Stimulated activated CD4-positive, alpha-beta T cell treated with anti-CD3 and anti-CD28 coated beads, Interleukin-4, amount 100 ng/mL, for 24 hours (primary cell): Measurements from ENCODE around the gene CACHD1.
A peak's percentile ranks its signal among the peaks of the same experiment; 100 is the strongest.

Experiments
- DNase-seq: peaks from one replicate; pipeline ENCODE4 v3.0.0-alpha.2; 2020

CACHD1 gene

DNA sequence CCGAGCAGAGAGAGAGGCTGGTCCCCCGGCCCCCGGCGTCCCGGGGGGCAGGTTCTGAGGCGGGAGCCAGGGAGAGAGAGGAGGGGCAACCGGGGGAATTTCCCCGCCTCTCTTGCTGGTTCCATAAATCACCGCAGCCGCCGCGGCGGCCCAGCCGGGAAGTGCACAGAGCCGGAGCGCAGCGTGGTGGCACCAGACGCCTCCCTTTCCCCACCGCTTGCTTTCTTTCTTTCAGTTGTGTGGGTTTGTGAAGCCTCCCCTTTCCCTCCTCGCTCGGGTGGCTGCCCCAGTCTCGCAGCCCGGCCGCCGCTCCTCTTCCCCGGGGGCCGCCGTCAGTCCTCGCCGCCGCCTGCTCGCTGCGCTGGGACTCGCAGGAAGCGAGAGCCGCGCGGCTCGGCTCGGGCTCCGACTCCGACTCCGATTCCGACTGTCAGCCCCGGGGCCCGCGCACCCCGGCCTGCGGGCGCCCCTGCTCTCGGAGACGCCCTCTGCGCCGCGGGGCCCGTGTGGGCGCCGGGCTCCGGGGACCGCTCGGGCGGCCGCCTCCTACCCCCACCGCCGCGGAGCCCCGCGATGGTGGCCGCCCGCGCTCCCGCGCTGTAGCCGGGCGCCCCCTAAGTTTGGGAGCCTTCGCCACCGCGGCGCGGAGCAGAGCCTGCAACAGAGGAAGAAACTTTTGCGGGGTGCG is at the start of gene CACHD1:
Gene CACHD1 (plus strand): TSS at position 153 of the 688 bp plus-strand sequence. CDS start 616 bp downstream, outside the sequence.
- DNase-seq, result peak; percentile 67

GRCh38 chr1:64421377-64421776 is 48.6 kb upstream of the CACHD1 start:
- DNase-seq, result no peak

DNA sequence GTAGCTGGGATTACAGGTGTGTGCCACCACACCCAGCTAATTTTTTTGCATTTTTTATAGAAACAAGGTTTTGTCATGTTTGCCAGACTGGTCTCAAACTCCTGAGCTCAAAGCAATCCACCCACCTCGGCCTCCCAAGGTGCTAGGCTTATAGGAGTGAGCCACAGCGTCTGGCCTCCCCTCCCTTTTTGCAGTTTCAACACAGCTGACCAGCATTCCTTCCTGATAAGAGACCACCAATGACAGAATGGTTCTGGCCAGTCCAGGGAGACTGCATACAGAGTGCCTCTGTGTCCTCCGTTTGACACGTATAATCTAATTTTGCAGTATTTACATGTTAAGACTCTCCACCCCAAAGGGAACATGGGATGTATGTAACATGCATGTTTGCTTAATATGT is 46.4 kb upstream of the CACHD1 start:
- no peak for DNase-seq

DNA sequence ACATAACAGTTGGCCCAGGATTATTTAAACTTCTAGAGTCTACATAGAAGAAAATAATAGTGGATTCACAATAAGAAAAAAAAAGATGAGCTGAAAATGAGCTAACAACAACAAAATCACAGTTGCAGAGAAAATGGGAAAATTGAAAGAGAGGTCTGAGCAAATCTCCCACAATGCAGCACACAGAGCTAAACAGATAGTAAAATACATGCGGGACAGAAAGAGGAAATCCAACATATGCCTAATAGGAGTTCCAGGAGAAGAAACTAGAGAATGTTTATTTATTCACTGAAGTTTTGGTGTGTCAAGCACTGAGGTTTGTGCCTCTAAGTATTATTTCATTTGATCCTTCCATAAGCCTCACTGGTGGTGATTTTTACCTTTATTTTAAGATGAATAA is 45.5 kb upstream of the CACHD1 start:
- DNase-seq, result no peak

GRCh38 chr1:64425521-64425920 is 44.4 kb upstream of the CACHD1 start:
- no peak for DNase-seq

GRCh38 chr1:64426681-64427080 is 43.2 kb upstream of the CACHD1 start:
- DNase-seq, result no peak

DNA sequence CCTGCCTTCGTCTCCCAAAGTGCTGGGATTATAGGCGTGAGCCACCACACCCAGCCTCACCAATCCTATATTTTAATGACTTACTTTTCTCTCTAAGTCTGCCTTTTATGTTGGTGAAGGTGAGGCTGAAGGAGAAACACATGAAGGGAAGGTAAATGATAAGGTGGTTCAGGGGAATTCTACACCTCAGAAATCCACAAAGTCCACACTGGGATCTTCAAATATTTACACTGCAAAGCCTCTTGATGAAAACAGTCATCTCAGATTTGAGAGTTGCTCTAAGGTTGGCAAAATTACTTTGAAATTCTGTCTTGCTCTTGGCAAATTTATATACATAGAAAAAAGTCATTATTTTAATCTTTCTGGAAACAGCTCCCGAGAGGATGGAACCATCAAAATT is 42.0 kb upstream of the CACHD1 start:
- DNase-seq, result no peak

GRCh38 chr1:64433308-64433707 is 36.6 kb upstream of the CACHD1 start:
- DNase-seq, result no peak

GRCh38 chr1:64433747-64434146 is 36.2 kb upstream of the CACHD1 start:
- no peak for DNase-seq

- no peak for DNase-seq
Measured at GRCh38 chr1:64435000-64435399, 34.9 kb upstream of the CACHD1 start.

DNA sequence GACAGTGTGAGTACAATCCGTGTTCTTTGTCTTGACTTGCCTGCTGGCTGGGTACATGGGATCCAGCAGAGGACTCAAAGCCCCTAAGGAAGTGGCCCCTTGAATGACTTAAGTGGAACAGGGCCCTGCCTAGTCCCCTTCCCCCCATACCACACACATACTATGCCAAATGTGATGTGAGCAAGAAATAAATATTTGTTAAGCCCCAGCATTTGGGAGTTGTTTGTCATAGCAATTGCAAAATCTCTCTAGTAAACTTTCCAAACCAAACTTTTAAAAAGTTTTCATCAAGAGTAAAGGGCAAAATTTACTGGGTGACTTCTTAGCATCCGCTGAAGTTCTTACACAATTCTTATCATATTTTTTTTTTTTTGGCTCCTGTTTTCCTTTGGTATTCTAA is 32.5 kb upstream of the CACHD1 start:
- DNase-seq, result no peak

- no peak for DNase-seq
Measured at GRCh38 chr1:64440183-64440826, 29.6 kb upstream of the CACHD1 start.

- DNase-seq, result no peak
Measured at GRCh38 chr1:64451440-64451839, 18.5 kb upstream of the CACHD1 start.

DNA sequence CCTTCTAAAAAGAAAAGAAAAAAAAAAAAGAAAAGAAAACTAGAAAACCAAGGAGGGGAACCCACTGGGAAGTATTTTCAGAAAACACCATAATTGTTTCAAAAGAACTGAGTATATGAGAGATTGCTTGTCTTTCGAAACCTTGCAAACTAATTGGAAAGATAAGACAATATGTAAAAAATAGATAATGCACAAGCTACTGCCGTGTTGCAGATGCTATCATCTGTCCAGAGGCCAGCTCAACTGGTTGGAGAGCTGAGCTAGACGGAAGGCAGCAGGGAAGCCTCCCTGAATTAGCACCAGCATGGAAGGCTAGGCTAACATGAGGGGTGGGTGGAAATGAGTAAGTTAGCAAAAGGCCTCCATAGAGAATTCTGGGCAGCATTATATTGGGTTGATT is 16.2 kb upstream of the CACHD1 start:
- no peak for DNase-seq

DNA sequence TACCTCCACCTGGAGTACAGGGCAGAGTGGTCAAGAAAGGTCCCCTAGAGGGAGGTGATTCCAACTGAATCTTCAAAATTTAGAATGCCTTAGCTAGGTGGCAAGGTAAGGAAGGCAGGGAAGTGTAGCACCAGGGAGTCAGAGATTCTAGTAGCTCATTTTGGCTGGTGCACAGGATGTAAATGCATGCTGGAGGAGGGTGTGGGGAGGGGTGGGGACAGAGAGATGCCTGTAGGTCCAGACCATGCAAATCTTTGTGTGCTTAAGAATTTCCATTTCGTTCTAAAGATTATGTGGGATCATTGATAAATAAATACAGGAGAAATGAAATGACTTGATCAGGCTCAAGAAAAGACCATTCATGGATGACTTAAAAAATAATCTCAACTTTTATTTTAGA is 11.0 kb upstream of the CACHD1 start:
- DNase-seq, result no peak

GRCh38 chr1:64459743-64460142 is 10.2 kb upstream of the CACHD1 start:
- DNase-seq, result no peak

GRCh38 chr1:64466033-64466432 is 3.9 kb upstream of the CACHD1 start:
- no peak for DNase-seq

DNA sequence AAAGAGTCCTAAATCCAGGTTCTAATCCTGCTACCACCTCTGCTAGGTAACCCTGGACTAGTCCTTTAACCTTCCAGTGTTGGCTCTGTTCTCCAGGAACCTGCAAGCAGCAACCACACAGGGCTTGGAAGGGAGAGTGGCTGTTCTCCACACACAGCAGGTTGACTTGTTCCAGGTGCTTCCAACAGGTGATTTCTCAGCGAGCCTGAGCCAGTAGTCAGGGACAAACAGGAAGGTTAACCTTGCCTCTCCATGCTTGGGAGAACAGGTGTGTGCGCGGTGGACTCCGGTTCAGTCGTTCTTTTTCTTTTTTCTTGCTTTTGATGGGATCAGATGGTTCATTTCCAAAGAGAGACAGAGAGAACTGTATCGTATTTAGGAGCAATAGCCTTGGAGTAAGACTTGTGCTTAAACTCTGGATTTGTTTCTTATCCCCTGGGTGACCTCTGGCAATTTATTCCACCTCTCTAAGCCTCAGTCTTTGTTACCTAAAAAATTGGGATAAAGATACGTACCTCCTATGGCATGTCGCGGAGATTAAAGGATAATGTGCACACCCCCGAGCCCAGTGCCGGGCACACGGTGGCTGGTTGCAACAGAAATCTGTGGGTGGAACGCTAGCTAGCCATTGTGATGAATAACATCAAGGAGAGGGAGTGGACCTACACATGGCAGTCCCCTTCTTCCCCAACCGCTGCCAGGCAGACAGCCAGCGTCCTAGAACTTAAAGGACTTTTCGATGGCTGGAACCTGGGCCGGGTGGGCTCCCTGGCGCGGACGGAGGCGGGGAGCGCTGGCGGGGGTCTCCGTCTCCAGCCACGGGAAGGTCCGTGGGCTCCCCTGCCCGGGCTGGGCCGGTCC is 583 bp upstream of the CACHD1 start:
- DNase-seq, result no peak

DNA sequence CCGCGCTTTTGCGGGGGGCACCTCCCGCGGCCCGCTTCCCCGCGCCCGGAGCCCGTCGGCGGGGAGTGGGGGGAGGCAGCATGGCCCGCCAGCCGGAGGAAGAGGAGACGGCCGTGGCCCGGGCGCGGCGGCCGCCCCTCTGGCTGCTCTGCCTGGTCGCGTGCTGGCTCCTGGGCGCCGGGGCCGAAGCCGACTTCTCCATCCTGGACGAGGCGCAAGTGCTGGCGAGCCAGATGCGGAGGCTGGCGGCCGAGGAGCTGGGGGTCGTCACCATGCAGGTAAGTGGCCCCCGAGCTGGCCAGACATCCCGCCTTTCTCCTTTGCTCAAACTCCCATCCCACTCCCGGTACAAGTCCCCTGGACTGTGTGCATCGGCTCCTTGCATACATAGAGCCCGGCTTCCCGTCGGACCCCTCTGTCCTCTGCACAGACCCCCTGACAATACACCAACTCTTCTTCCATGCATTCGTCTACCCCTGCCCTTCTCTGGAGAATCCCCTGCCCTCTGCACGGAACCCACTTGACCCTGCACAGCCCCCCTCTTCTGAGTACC is 812 bp downstream of the CACHD1 start:
- no peak for DNase-seq

DNA sequence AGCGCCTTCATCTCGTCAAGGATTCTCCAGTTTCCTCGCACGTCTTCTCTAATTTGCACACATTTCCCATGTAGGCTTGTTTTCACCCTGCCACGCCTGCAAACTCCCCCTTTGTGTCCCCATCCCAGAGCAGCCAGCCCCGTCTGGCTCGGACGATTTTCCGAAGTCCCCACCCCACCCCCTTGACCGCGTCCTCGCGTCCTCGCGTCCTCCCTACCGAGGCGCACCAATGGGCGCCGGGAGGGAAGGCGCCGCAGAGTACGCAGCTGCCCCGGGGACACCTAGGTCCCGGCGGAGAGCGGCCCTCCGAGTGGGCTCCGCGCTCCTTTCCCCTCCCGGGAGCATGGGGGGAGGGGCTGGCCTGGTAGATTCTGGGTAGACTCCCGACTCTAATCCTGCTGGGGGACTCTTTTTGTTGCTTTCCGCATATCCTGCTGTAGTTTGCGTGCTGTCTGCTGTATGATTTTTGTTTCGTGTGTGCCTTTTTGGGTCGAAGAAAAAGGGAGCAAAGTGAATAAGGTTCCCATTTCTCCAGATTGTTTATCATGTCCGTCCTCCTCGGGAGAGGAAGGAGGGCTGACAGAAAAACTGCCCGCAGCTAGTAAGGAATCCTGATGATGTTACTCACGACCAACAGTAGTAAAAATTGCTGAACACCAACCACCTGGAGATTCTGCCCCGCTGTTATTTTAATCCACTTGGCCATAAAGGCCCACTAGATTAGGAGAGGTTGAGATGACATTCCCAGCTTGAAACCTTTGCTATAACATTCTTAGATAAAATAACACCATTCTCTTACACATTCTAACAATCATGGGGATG is 1.5 kb downstream of the CACHD1 start:
- DNase-seq, result no peak

DNA sequence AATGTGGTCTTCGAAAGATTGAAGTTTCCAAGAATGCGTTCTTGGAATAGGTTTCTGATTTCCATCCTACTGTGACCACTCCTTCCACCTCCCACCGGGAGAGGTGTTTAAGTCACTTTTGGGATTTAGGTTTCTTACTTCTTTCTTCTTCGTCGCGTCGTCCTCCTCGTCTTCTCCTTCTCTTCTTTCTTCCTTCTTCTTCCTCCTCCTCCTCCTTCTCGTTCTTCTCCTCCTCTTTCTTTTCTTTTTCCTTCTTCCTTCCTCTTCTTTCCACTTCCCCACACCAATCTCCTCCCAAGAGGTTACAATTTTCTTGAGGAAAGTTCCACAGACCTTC is 2.1 kb downstream of the CACHD1 start:
- no peak for DNase-seq

- no peak for DNase-seq
Measured at GRCh38 chr1:64472805-64473204, 2.9 kb downstream of the CACHD1 start.

DNA sequence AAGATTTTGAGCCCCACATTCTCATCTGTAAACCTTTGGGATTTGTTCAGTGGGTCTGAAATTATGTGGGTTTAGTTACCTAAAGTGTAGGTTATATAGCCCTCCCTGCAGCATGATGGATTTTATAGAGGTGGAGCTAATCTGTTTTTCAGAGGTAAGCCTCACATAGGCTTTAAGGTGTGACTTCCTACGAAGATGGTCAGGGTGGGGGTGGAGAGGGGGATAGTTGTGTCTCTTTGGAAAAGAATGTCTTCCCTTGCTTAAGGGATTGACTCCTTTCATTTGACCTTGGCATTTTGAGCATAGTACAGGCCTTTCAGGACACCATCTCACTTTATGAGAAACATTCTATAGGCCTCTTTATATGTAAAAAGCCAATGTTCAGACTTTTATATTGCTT is 3.4 kb downstream of the CACHD1 start:
- DNase-seq, result no peak
